Liver (tissue), 9 donors: ENCODE data around the gene ADRA2C. TPM values are rescaled to one million over a fixed set of nuclear protein-coding genes. Genes with fewer than 3 reads are reported as not detected.

ENCODE experiments used
- DNase-seq: peaks from one replicate; pipeline ENCODE4 v3.0.0-alpha.2; 2017; ENCODE audit warnings: low spot score
- H3K27ac ChIP-seq, 2 donors: one replicate each; pipeline ENCODE4 v1.7.0; 2013; ENCODE audit warnings: inconsistent platforms in 2 of 2, low read length in 2 of 2, control low read depth in 1 of 2, low read depth in 1 of 2, mild to moderate bottlenecking in 1 of 2
- H3K27me3 ChIP-seq, 4 donors: one replicate each; pipeline versions ENCODE4 v1.6.1 to v1.7.0; 2013; ENCODE audit warnings: low read length in 3 of 4, inconsistent platforms in 1 of 4, mild to moderate bottlenecking in 1 of 4, moderate library complexity in 1 of 4; ENCODE audit not compliant: control insufficient read depth in 4 of 4, insufficient read depth in 4 of 4
- H3K36me3 ChIP-seq, 4 donors: one replicate each; pipeline versions ENCODE4 v1.6.1 to v1.7.0; 2013; ENCODE audit warnings: low read length in 3 of 4, mild to moderate bottlenecking in 3 of 4, low read depth in 1 of 4, moderate library complexity in 1 of 4; ENCODE audit not compliant: control insufficient read depth in 4 of 4, insufficient read depth in 3 of 4
- H3K4me1 ChIP-seq, 4 donors: one replicate each; pipeline versions ENCODE4 v1.6.1 to v1.7.0; 2013; ENCODE audit warnings: low read length in 3 of 4, mild to moderate bottlenecking in 3 of 4, moderate library complexity in 1 of 4; ENCODE audit not compliant: control insufficient read depth in 4 of 4, insufficient read depth in 4 of 4
- H3K4me3 ChIP-seq, 3 donors: one replicate each; pipeline versions ENCODE4 v1.6.1 to v1.7.0; 2013; ENCODE audit warnings: low read length in 3 of 3, control low read depth in 1 of 3, low read depth in 1 of 3, mild to moderate bottlenecking in 1 of 3
- H3K9ac ChIP-seq, 2 donors: one replicate each; pipeline ENCODE4 v1.7.0; 2013; ENCODE audit warnings: low read length in 2 of 2, mild to moderate bottlenecking in 2 of 2, moderate library complexity in 2 of 2, control low read depth in 1 of 2, low read depth in 1 of 2
- H3K9me3 ChIP-seq, 4 donors: one replicate each; pipeline versions ENCODE4 v1.6.1 to v1.7.0; 2013; ENCODE audit warnings: low read length in 3 of 4; ENCODE audit not compliant: control insufficient read depth in 4 of 4
- CTCF ChIP-seq: fragments of 150-350 bp; IDR thresholded peaks from 2 replicates; pipeline ENCODE4 v1.5.1; 2017; ENCODE audit warnings: improper control_type of control experiment, low read depth, low read length; ENCODE audit not compliant: missing input control
- EGR1 ChIP-seq, 2 donors: IDR thresholded peaks; 2 replicates each; pipeline ENCODE4 v1.6.1; 2016 to 2018; ENCODE audit warnings: antibody characterized with exemption in 2 of 2, low read depth in 2 of 2
- FOXA1 ChIP-seq: IDR thresholded peaks from 2 replicates; pipeline ENCODE4 v1.6.1; 2016; ENCODE audit warnings: antibody characterized with exemption
- FOXA2 ChIP-seq: IDR thresholded peaks from 2 replicates; pipeline ENCODE4 v1.6.1; 2016; ENCODE audit warnings: antibody characterized with exemption
- GABPA ChIP-seq, 2 donors: IDR thresholded peaks in 1 of 2; conservative IDR thresholded peaks in 1 of 2; 2 replicates each; pipeline ENCODE4 v1.6.1; 2016; ENCODE audit warnings: antibody characterized with exemption in 2 of 2, mild to moderate bottlenecking in 1 of 2, moderate library complexity in 1 of 2
- HNF4A ChIP-seq, 2 donors: conservative IDR thresholded peaks; 2 replicates each; pipeline ENCODE4 v1.6.1; 2016; ENCODE audit warnings: antibody characterized with exemption in 2 of 2, mild to moderate bottlenecking in 2 of 2
- HNF4G ChIP-seq: IDR thresholded peaks from 2 replicates; pipeline ENCODE4 v1.6.1; 2016; ENCODE audit warnings: antibody characterized with exemption
- JUND ChIP-seq, 2 donors: IDR thresholded peaks; 2 replicates each; pipeline ENCODE4 v1.6.1; 2016; ENCODE audit warnings: antibody characterized with exemption in 2 of 2
- MAX ChIP-seq: IDR thresholded peaks from 2 replicates; pipeline ENCODE4 v1.6.1; 2016; ENCODE audit warnings: antibody characterized with exemption
- NR2F2 ChIP-seq: IDR thresholded peaks from 2 replicates; pipeline ENCODE4 v1.6.1; 2016; ENCODE audit warnings: antibody characterized with exemption
- RAD21 ChIP-seq, 2 donors: IDR thresholded peaks; 2 replicates each; pipeline ENCODE4 v1.6.1; 2016; ENCODE audit warnings: antibody characterized with exemption in 2 of 2, mild to moderate bottlenecking in 2 of 2
- RXRA ChIP-seq, 2 donors: IDR thresholded peaks; 2 replicates each; pipeline ENCODE4 v1.6.1; 2017 to 2018; ENCODE audit warnings: antibody characterized with exemption in 2 of 2, mild to moderate bottlenecking in 1 of 2
- SP1 ChIP-seq: IDR thresholded peaks from 2 replicates; pipeline ENCODE4 v1.6.1; 2018; ENCODE audit warnings: antibody characterized with exemption, mild to moderate bottlenecking
- TAF1 ChIP-seq: conservative IDR thresholded peaks from 2 replicates; pipeline ENCODE4 v1.6.1; 2016; ENCODE audit warnings: antibody characterized with exemption, mild to moderate bottlenecking
- YY1 ChIP-seq: IDR thresholded peaks from 2 replicates; pipeline ENCODE4 v1.6.1; 2016; ENCODE audit warnings: antibody characterized with exemption, mild to moderate bottlenecking
- ZBTB33 ChIP-seq: IDR thresholded peaks from 2 replicates; pipeline ENCODE4 v1.6.1; 2016; ENCODE audit warnings: antibody characterized with exemption
- WGBS: extraction: QIAGEN DNeasy Blood & Tissue Kit; methylation state at CpG from one replicate; pipeline ENCODE4 v1.1.7; 2013; 5-methylcytosine and 5-hydroxymethylcytosine counted together
- polyA plus RNA-seq, 2 donors: library from polyadenylated mRNA; stranded (reverse) in 1 of 2; unstranded in 1 of 2; fragments of 200-250 nt in 1 of 2; fragments of >200 nt in 1 of 2; fragmentation: Nextera tagmentation in 1 of 2; extraction: Ambion mirVana in 1 of 2; gene quantifications; one replicate each; pipeline versions ENCODE4 v1.2.1 to v1.2.3, GENCODE V29; 2013 to 2015
- total RNA-seq, 2 donors: library from RNA; depleted of rRNA; stranded (reverse); fragments of >200 nt; gene quantifications; one replicate each; pipeline ENCODE4 v1.2.3, GENCODE V29; 2014
- TF ChIP-seq, protein P1 (sequence below): IDR thresholded peaks from 2 replicates; pipeline ENCODE4 v1.6.1; 2016; ENCODE audit warnings: antibody characterized with exemption
- TF ChIP-seq, protein P2 (sequence below): IDR thresholded peaks from 2 replicates; pipeline ENCODE4 v1.6.1; 2016; ENCODE audit warnings: antibody characterized with exemption, mild to moderate bottlenecking
- donor health status: healthy.
- donor health status: healthy.
- donor health status: healthy.
- donor health status: healthy.
- donor health status: healthy.

ADRA2C gene
- total and polyA plus RNA-seq, 4 donors: 0.19 to 1.1 (median 0.28) TPM; not detected in 1

DNA sequence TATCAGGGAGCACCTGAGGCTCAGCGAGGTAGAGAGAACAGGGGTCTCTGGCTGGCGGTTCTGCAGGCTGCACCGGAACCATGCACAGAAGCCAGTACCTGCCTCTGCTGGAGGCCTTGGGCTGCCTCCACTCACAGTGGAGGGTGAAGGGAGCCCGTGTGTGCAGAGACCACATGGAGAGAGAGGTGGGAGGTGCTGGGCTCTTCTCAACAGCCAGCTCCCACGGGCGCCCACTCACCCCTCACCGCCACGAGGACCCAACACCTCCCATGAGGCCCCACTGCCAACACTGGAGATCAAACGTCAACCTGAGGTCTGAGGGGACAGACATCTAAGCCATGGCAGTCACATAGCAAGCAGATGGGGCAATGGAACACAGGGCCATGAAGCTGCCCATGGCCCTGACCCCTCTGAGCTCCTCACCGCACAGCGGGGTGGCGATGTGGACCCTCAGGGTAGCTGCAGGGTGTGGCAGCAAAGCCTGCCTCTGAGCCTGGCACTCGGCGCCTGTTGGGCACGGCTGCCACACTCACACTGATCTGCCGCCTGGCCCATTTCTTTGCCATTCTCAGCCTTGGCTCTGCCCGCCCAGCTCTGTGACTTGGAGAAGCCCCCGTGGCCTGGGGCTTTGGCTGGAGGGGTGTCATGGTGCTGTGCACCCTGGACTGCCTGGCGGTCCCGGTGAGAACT, 44.8 kb downstream of the ADRA2C start:
- H3K9me3 ChIP-seq: no peaks in the 10 kb centered on the region
- H3K4me1 ChIP-seq: no peaks in the 10 kb centered on the region
- no peak overlapping the region for H3K4me3 ChIP-seq
- H3K27ac ChIP-seq: no peak overlapping the region
- no peaks in the 10 kb centered on the region for H3K36me3 ChIP-seq
- TF ChIP-seq RAD21 (IDR thresholded peaks at IDR 0.05) (no peak), GABPA (IDR thresholded peaks at IDR 0.05 in 1 of 2, conservative IDR thresholded peaks at IDR 0.05 in 1 of 2) (no peak), MAX (no peak), JUND (IDR thresholded peaks at IDR 0.05) (no peak), ZBTB33 (no peak), HNF4A (conservative IDR thresholded peaks at IDR 0.05) (no peak), EGR1 (IDR thresholded peaks at IDR 0.05; ENCODE audit: low read depth in 2 of 2) (no peak), TAF1 (no peak), FOXA1 (no peak), SP1 (no peak), CTCF (no peak), NR2F2 (no peak), YY1 (no peak), FOXA2 (no peak), RXRA (IDR thresholded peaks at IDR 0.05) (no peak), HNF4G (no peak)
- TF ChIP-seq, protein P1, sequence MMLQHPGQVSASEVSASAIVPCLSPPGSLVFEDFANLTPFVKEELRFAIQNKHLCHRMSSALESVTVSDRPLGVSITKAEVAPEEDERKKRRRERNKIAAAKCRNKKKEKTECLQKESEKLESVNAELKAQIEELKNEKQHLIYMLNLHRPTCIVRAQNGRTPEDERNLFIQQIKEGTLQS: no peak
- TF ChIP-seq, protein P2, sequence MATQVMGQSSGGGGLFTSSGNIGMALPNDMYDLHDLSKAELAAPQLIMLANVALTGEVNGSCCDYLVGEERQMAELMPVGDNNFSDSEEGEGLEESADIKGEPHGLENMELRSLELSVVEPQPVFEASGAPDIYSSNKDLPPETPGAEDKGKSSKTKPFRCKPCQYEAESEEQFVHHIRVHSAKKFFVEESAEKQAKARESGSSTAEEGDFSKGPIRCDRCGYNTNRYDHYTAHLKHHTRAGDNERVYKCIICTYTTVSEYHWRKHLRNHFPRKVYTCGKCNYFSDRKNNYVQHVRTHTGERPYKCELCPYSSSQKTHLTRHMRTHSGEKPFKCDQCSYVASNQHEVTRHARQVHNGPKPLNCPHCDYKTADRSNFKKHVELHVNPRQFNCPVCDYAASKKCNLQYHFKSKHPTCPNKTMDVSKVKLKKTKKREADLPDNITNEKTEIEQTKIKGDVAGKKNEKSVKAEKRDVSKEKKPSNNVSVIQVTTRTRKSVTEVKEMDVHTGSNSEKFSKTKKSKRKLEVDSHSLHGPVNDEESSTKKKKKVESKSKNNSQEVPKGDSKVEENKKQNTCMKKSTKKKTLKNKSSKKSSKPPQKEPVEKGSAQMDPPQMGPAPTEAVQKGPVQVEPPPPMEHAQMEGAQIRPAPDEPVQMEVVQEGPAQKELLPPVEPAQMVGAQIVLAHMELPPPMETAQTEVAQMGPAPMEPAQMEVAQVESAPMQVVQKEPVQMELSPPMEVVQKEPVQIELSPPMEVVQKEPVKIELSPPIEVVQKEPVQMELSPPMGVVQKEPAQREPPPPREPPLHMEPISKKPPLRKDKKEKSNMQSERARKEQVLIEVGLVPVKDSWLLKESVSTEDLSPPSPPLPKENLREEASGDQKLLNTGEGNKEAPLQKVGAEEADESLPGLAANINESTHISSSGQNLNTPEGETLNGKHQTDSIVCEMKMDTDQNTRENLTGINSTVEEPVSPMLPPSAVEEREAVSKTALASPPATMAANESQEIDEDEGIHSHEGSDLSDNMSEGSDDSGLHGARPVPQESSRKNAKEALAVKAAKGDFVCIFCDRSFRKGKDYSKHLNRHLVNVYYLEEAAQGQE: no peak
- DNase-seq: no peak
- no peak overlapping the region for H3K9ac ChIP-seq
- no peaks in the 10 kb centered on the region for H3K27me3 ChIP-seq
- WGBS: 84% methylated on average over 20 of the region's 20 CpGs
